HCT116 (cell line): ENCODE data around the gene SPRR4.

Source experiments
- CTCF ChIP-seq, 3 experiments: fragments of 200-600 bp in 1 of 3; sonication (generic) in 1 of 3; IDR thresholded peaks in 2 of 3; conservative IDR thresholded peaks in 1 of 3; 2 replicates each; pipeline ENCODE4 v1.5.1; 2012 to 2017; ENCODE audit warnings: low read depth in 2 of 3, low read length in 2 of 3, antibody characterized with exemption in 1 of 3, borderline replicate concordance in 1 of 3, control low read depth in 1 of 3, mild to moderate bottlenecking in 1 of 3, mixed read lengths in 1 of 3, mixed run types in 1 of 3, moderate library complexity in 1 of 3; ENCODE audit not compliant: insufficient read depth in 1 of 3
- EZH2 ChIP-seq: fragments of 200-600 bp; sonication (generic); IDR thresholded peaks from 2 replicates; pipeline ENCODE4 v1.6.1; 2017; ENCODE audit warnings: antibody characterized with exemption, mixed run types
- JUND ChIP-seq: IDR thresholded peaks from 2 replicates; pipeline ENCODE4 v1.6.1; 2012
- POLR2A ChIP-seq: IDR thresholded peaks from 2 replicates; pipeline ENCODE4 v1.7.0; 2011; ENCODE audit warnings: borderline replicate concordance; ENCODE audit not compliant: insufficient read depth, insufficient read length; ENCODE audit errors: extremely low read depth
- POLR2AphosphoS5 ChIP-seq: IDR thresholded peaks from 2 replicates; pipeline ENCODE4 v1.6.1; 2011; ENCODE audit warnings: mild to moderate bottlenecking, low read depth, low read length, moderate library complexity

GRCh38 chr1:152981146-152981871, 10.9 kb downstream of the SPRR4 start:
- TF ChIP-seq POLR2AphosphoS5, result no peak
- no peak for TF ChIP-seq JUND
- no peak for TF ChIP-seq CTCF (IDR thresholded peaks at IDR 0.05 in 2 of 3, conservative IDR thresholded peaks at IDR 0.05 in 1 of 3; ENCODE audit: borderline replicate concordance in 1 of 3, insufficient read depth in 1 of 3, low read depth in 2 of 3, low read length in 2 of 3)
- TF ChIP-seq POLR2A, result no peak
- no peak for TF ChIP-seq EZH2
